OCI-LY7 (cell line): ENCODE measurements around the gene ALAD.

Experiments
- CTCF ChIP-seq: fragments of 200-600 bp; sonication (generic); conservative IDR thresholded peaks from 2 replicates; pipeline ENCODE4 v1.5.1; 2014; ENCODE audit warnings: mild to moderate bottlenecking, antibody characterized with exemption, low read length, moderate library complexity, mixed read lengths
- EZH2phosphoT487 ChIP-seq: fragments of 200-600 bp; sonication (generic); IDR thresholded peaks from 2 replicates; pipeline ENCODE4 v1.6.1; 2018; ENCODE audit warnings: low read depth, borderline replicate concordance, mild to moderate bottlenecking, mixed run types, antibody characterized with exemption, low read length, moderate library complexity, mixed read lengths

DNA sequence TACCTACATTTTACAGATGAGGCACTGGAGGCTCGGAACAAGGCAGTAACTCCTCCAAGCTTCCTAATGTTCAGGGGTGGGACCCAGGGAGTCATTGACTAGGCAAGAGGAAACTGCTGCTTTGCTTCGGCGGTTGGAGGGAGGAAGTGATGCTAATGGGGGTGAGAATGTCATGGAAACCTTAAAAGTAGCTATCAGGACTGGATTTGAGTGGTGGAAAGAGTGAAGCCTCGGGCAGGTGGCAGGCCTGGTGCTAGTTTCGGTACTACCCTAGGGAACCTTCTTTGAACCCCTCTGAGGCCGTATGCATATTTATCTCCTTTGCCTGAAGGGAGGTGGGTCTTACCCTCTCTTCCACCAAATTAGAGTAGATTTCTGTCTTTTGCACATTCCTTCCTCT lies 50.1 kb downstream of the ALAD start:
- TF ChIP-seq CTCF (no peak), EZH2phosphoT487 (no peak)
